GM23338 (cell line): Measurements from ENCODE around the gene PTF1A. TPM values are rescaled to one million over a fixed set of nuclear protein-coding genes. Genes with fewer than 3 reads are reported as not detected.

Experiments used
- ATAC-seq: fragments of 200-7000 bp; cut with Tn5 transposase; 3 replicates; pipeline ENCODE4 v1.9.1; 2020
- DNase-seq: peaks from one replicate; pipeline ENCODE4 v3.0.0-alpha.2; 2015; ENCODE audit warnings: low spot score
- H2AFZ ChIP-seq: fragments of 200-600 bp; sonication (generic); 2 replicates; pipeline ENCODE4 v1.8.0; 2016; ENCODE audit warnings: antibody characterized with exemption, mild to moderate bottlenecking, moderate library complexity
- H3F3A ChIP-seq: fragments of 200-600 bp; sonication (generic); replicated peaks from 2 replicates; pipeline ENCODE4 v1.8.0; 2017; ENCODE audit warnings: antibody characterized with exemption, mixed run types, low read depth
- H3K27ac ChIP-seq: fragments of 200-600 bp; sonication (generic); 2 replicates; pipeline ENCODE4 v1.6.1; 2016; ENCODE audit warnings: low read depth
- H3K27me3 ChIP-seq: fragments of 200-600 bp; sonication (generic); 2 replicates; pipeline ENCODE4 v1.8.0; 2016; ENCODE audit warnings: mild to moderate bottlenecking, mixed run types, moderate library complexity; ENCODE audit not compliant: insufficient read depth
- H3K36me3 ChIP-seq: fragments of 200-600 bp; sonication (generic); 2 replicates; pipeline ENCODE4 v1.8.0; 2016; ENCODE audit warnings: mild to moderate bottlenecking; ENCODE audit not compliant: insufficient read depth
- H3K4me1 ChIP-seq: fragments of 200-600 bp; sonication (generic); 2 replicates; pipeline ENCODE4 v1.8.0; 2016; ENCODE audit warnings: mild to moderate bottlenecking, moderate library complexity; ENCODE audit not compliant: insufficient read depth
- H3K4me2 ChIP-seq: fragments of 200-600 bp; sonication (generic); 2 replicates; pipeline ENCODE4 v1.7.1; 2017; ENCODE audit warnings: mixed run types
- H3K4me3 ChIP-seq: fragments of 200-600 bp; sonication (generic); 2 replicates; pipeline ENCODE4 v1.6.1; 2016; ENCODE audit warnings: mixed run types
- H3K79me2 ChIP-seq: fragments of 200-600 bp; sonication (generic); replicated peaks from 2 replicates; pipeline ENCODE4 v1.8.0; 2017; ENCODE audit warnings: mild to moderate bottlenecking; ENCODE audit not compliant: insufficient read depth
- H3K9me2 ChIP-seq: fragments of 200-600 bp; sonication (generic); 2 replicates; pipeline ENCODE4 v1.8.0; 2017; ENCODE audit not compliant: insufficient read depth
- H4K20me1 ChIP-seq: fragments of 200-600 bp; sonication (generic); replicated peaks from 2 replicates; pipeline ENCODE4 v1.8.0; 2017; ENCODE audit warnings: mild to moderate bottlenecking; ENCODE audit not compliant: insufficient read depth
- H3K27ac Mint-ChIP-seq: 2 replicates; pipeline ENCODE4 v1.8.0; 2020; ENCODE audit warnings: inconsistent platforms, mild to moderate bottlenecking, moderate library complexity, mixed read lengths
- H3K27me3 Mint-ChIP-seq: 3 replicates; pipeline ENCODE4 v1.8.0; 2022; ENCODE audit warnings: low read depth, mild to moderate bottlenecking, moderate library complexity, mixed read lengths, inconsistent platforms; ENCODE audit not compliant: insufficient read depth, poor library complexity
- H3K36me3 Mint-ChIP-seq: 3 replicates; pipeline ENCODE4 v1.8.0; 2021; ENCODE audit warnings: low read depth, mild to moderate bottlenecking, inconsistent platforms, moderate library complexity, mixed read lengths
- H3K4me1 Mint-ChIP-seq: 3 replicates; pipeline ENCODE4 v1.8.0; 2020; ENCODE audit warnings: mild to moderate bottlenecking, inconsistent platforms, mixed read lengths
- H3K4me3 Mint-ChIP-seq: 3 replicates; pipeline ENCODE4 v1.8.0; 2021; ENCODE audit warnings: moderate library complexity, mild to moderate bottlenecking, inconsistent platforms, mixed read lengths
- H3K9me3 Mint-ChIP-seq: 3 replicates; pipeline ENCODE4 v1.8.0; 2020; ENCODE audit warnings: moderate library complexity, mild to moderate bottlenecking, inconsistent platforms, mixed read lengths
- CTCF ChIP-seq, 2 experiments: fragments of 200-600 bp in 1 of 2; sonication (generic) in 1 of 2; conservative IDR thresholded peaks; 2 replicates each; pipeline versions ENCODE4 v1.5.1 to v1.6.1; 2016 to 2017; ENCODE audit warnings: antibody characterized with exemption in 2 of 2, low read depth in 2 of 2, mild to moderate bottlenecking in 2 of 2, moderate library complexity in 1 of 2
- EZH2 ChIP-seq: fragments of 200-600 bp; sonication (generic); IDR thresholded peaks from one replicate; pipeline ENCODE4 v1.8.0; 2017; ENCODE audit warnings: antibody characterized with exemption, mild to moderate bottlenecking, low read depth; ENCODE audit not compliant: unreplicated experiment
- EZH2phosphoT487 ChIP-seq: fragments of 200-600 bp; sonication (generic); IDR thresholded peaks from one replicate; pipeline ENCODE4 v1.8.1; 2018; ENCODE audit warnings: antibody characterized with exemption; ENCODE audit not compliant: unreplicated experiment
- NANOG ChIP-seq: IDR thresholded peaks from 2 replicates; pipeline ENCODE4 v1.6.1; 2016; ENCODE audit warnings: antibody characterized with exemption, borderline replicate concordance
- STAT1 ChIP-seq: IDR thresholded peaks from one replicate; pipeline ENCODE4 v1.6.1; 2016; ENCODE audit warnings: antibody characterized with exemption; ENCODE audit not compliant: unreplicated experiment
- polyA plus RNA-seq: library from polyadenylated mRNA; unstranded; fragments of >200 nt; fragmentation: Nextera tagmentation; extraction: Ambion mirVana; gene quantifications from 2 replicates; pipeline ENCODE4 v1.2.1, GENCODE V29; 2016
- total RNA-seq: library from RNA; depleted of rRNA; stranded (reverse); fragments of >200 nt; shearing (Covaris generic); gene quantifications from 2 replicates; pipeline ENCODE4 v1.2.3, GENCODE V29; 2014

Gene PTF1A
- total and polyA plus RNA-seq, 2 experiments from 2014 or later: not detected

GRCh38 chr10:23187155-23187554 lies 5.0 kb upstream of the PTF1A start:
- H3K9me2 ChIP-seq: no peaks in the 10 kb centered on the region
- no peak overlapping the region for H2AFZ ChIP-seq
- peaks cover 100% of the 10 kb centered on the region for H3K27me3 ChIP-seq
- H3K4me2 ChIP-seq: peak overlapping the region; percentile 61
- H3K4me3 Mint-ChIP-seq: no peak overlapping the region
- DNase-seq (no peak), ATAC-seq (no peak)
- H3K4me1 Mint-ChIP-seq: peaks cover 32% of the 10 kb centered on the region
- 0 out of 2 replicates have a peak overlapping the region, but pooled peaks have one; percentile 27 for H3K4me3 ChIP-seq
- TF ChIP-seq STAT1 (no peak), EZH2phosphoT487 (no peak), EZH2 (no peak), CTCF (conservative IDR thresholded peaks at IDR 0.05; ENCODE audit: low read depth in 2 of 2) (no peak)
- H3K4me1 ChIP-seq: peaks cover 36% of the 10 kb centered on the region
- peaks cover 7% of the 10 kb centered on the region for H3F3A ChIP-seq
- no peaks in the 10 kb centered on the region for H3K36me3 ChIP-seq
- H3K36me3 Mint-ChIP-seq: no peaks in the 10 kb centered on the region
- peaks cover 77% of the 10 kb centered on the region for H3K27me3 Mint-ChIP-seq
- no peaks in the 10 kb centered on the region; the same call in 2 of the 3 replicates for H3K9me3 Mint-ChIP-seq
- no peak overlapping the region for H3K27ac Mint-ChIP-seq
- H4K20me1 ChIP-seq: peaks cover 25% of the 10 kb centered on the region
- no peaks in the 10 kb centered on the region for H3K79me2 ChIP-seq
- H3K27ac ChIP-seq: no peak overlapping the region

GRCh38 chr10:23189024-23189423 lies 3.1 kb upstream of the PTF1A start:
- ATAC-seq: no peak
- Histone ChIP-seq H3K9me2 (no peaks in the 10 kb centered on the region), H2AFZ (no peak overlapping the region), H3F3A (peaks cover 7% of the 10 kb centered on the region), H4K20me1 (peaks cover 30% of the 10 kb centered on the region), H3K4me1 (peaks cover 39% of the 10 kb centered on the region), H3K27ac (no peak overlapping the region), H3K27me3 (peaks cover 100% of the 10 kb centered on the region), H3K79me2 (no peaks in the 10 kb centered on the region), H3K36me3 (no peaks in the 10 kb centered on the region), H3K4me3 (no peak overlapping the region), H3K4me2 (no peak overlapping the region)
- no peaks in the 10 kb centered on the region; the same call in 2 of the 3 replicates for H3K9me3 Mint-ChIP-seq
- DNase-seq: no peak
- TF ChIP-seq CTCF (conservative IDR thresholded peaks at IDR 0.05; ENCODE audit: low read depth in 2 of 2): 0 out of 4 replicates have a peak, but pooled peaks of 1 of the 2 experiments have one; percentile 7
- peak; percentile 34 for TF ChIP-seq EZH2
- TF ChIP-seq NANOG: no peak
- no peak overlapping the region for H3K27ac Mint-ChIP-seq
- H3K27me3 Mint-ChIP-seq: peaks cover 80% of the 10 kb centered on the region
- peaks cover 35% of the 10 kb centered on the region for H3K4me1 Mint-ChIP-seq
- H3K4me3 Mint-ChIP-seq: no peak overlapping the region
- peaks cover 3% of the 10 kb centered on the region; the same call in 1 of the 3 replicates for H3K36me3 Mint-ChIP-seq
